Neural cell (in vitro differentiated cells): ENCODE results near the gene SPHK2. TPM values are rescaled to one million over a fixed set of nuclear protein-coding genes. Genes with fewer than 3 reads are reported as not detected.

Source experiments
- H2AFZ ChIP-seq: fragments of 200-600, 300-800 bp; sonication (generic), shearing (Covaris generic); 2 replicates; pipeline ENCODE4 v1.6.0; 2014; ENCODE audit warnings: low read depth, mild to moderate bottlenecking, antibody characterized with exemption, low read length, moderate library complexity
- H3F3A ChIP-seq: fragments of 200-600 bp; shearing (Covaris generic); 2 replicates; pipeline ENCODE4 v1.6.1; 2016; ENCODE audit warnings: mild to moderate bottlenecking, moderate library complexity, mixed read lengths, antibody characterized with exemption, low read length; ENCODE audit not compliant: insufficient read depth, poor library complexity, severe bottlenecking
- H3K27ac ChIP-seq: fragments of 200-600, 300-800 bp; sonication (generic), shearing (Covaris generic); 2 replicates; pipeline ENCODE4 v1.5.1; 2014; ENCODE audit warnings: mild to moderate bottlenecking, low read length, moderate library complexity
- H3K27me3 ChIP-seq: fragments of 300-800, 200-600 bp; sonication (generic), shearing (Covaris generic); 2 replicates; pipeline ENCODE4 v1.6.0; 2014; ENCODE audit warnings: mild to moderate bottlenecking, low read depth, low read length, moderate library complexity; ENCODE audit not compliant: insufficient read depth
- H3K36me3 ChIP-seq: fragments of 300-800, 200-600 bp; sonication (generic), shearing (Covaris generic); 2 replicates; pipeline ENCODE4 v1.5.1; 2014; ENCODE audit warnings: mild to moderate bottlenecking, antibody characterized with exemption, low read length, moderate library complexity; ENCODE audit not compliant: insufficient read depth
- H3K4me2 ChIP-seq: fragments of 300-800, 200-600 bp; sonication (generic), shearing (Covaris generic); 2 replicates; pipeline ENCODE4 v1.6.0; 2014; ENCODE audit warnings: mild to moderate bottlenecking, low read length
- H3K4me3 ChIP-seq: fragments of 300-800, 200-600 bp; sonication (generic), shearing (Covaris generic); 2 replicates; pipeline ENCODE4 v1.5.1; 2014; ENCODE audit warnings: mild to moderate bottlenecking, low read length, moderate library complexity
- H3K79me2 ChIP-seq: fragments of 200-600 bp; shearing (Covaris generic); replicated peaks from 2 replicates; pipeline ENCODE4 v1.6.0; 2014; ENCODE audit warnings: mild to moderate bottlenecking, low read length, moderate library complexity; ENCODE audit not compliant: insufficient read depth
- H3K9ac ChIP-seq: fragments of 300-800, 200-600 bp; sonication (generic), shearing (Covaris generic); 2 replicates; pipeline ENCODE4 v1.6.1; 2016; ENCODE audit warnings: mild to moderate bottlenecking, low read length, mixed read lengths
- H3K9me2 ChIP-seq: fragments of 200-600 bp; shearing (Covaris generic); 2 replicates; pipeline ENCODE4 v1.6.1; 2016; ENCODE audit warnings: mild to moderate bottlenecking, low read length, mixed read lengths; ENCODE audit not compliant: insufficient read depth
- H3K9me3 ChIP-seq: fragments of 200-600, 300-800 bp; sonication (generic), shearing (Covaris generic); 2 replicates; pipeline ENCODE4 v1.6.1; 2016; ENCODE audit warnings: mild to moderate bottlenecking, mixed run types, low read length, moderate library complexity, mixed read lengths
- H4K20me1 ChIP-seq: fragments of 200-600 bp; shearing (Covaris generic); 2 replicates; pipeline ENCODE4 v1.6.1; 2016; ENCODE audit warnings: mild to moderate bottlenecking, mixed run types; ENCODE audit not compliant: insufficient read depth
- EP300 ChIP-seq: fragments of 450-650 bp; conservative IDR thresholded peaks from 2 replicates; pipeline ENCODE4 v1.6.1; 2014; ENCODE audit warnings: antibody characterized with exemption, mild to moderate bottlenecking, moderate library complexity; ENCODE audit not compliant: poor library complexity, severe bottlenecking
- EZH2 ChIP-seq: fragments of 200-600, 300-800 bp; shearing (Covaris generic), sonication (generic); IDR thresholded peaks from 2 replicates; pipeline ENCODE4 v1.6.1; 2014; ENCODE audit warnings: antibody characterized with exemption, low read length, borderline replicate concordance, mild to moderate bottlenecking; ENCODE audit not compliant: insufficient read depth, poor library complexity, severe bottlenecking
- MXI1 ChIP-seq: fragments of 450-650 bp; conservative IDR thresholded peaks from 2 replicates; pipeline ENCODE4 v1.6.1; 2014; ENCODE audit warnings: antibody characterized with exemption, mild to moderate bottlenecking; ENCODE audit not compliant: poor library complexity, severe bottlenecking
- POLR2AphosphoS5 ChIP-seq: IDR thresholded peaks from 2 replicates; pipeline ENCODE4 v1.6.1; 2012
- RAD21 ChIP-seq: fragments of 450-650 bp; conservative IDR thresholded peaks from 2 replicates; pipeline ENCODE4 v1.6.1; 2014; ENCODE audit warnings: antibody characterized with exemption, mild to moderate bottlenecking, moderate library complexity
- SMC3 ChIP-seq: fragments of 450-650 bp; conservative IDR thresholded peaks from 2 replicates; pipeline ENCODE4 v1.6.1; 2014; ENCODE audit warnings: antibody characterized with exemption, mild to moderate bottlenecking, moderate library complexity; ENCODE audit not compliant: poor library complexity
- TAF1 ChIP-seq: IDR thresholded peaks from 2 replicates; pipeline ENCODE4 v1.6.1; 2012; ENCODE audit warnings: low read depth
- polyA plus RNA-seq: library from polyadenylated mRNA; depleted of rRNA; stranded (reverse); fragments of >200 nt; gene quantifications from 2 replicates; pipeline ENCODE4 v1.2.3, GENCODE V29; 2014
- TF ChIP-seq, protein P1 (sequence below): IDR thresholded peaks from 2 replicates; pipeline ENCODE4 v1.6.1; 2012; ENCODE audit warnings: borderline replicate concordance
- TF ChIP-seq, protein P2 (sequence below): fragments of 450-650 bp; IDR thresholded peaks from 2 replicates; pipeline ENCODE4 v1.5.1; 2014; ENCODE audit warnings: antibody characterized with exemption, mild to moderate bottlenecking, moderate library complexity; ENCODE audit not compliant: poor library complexity, severe bottlenecking

SPHK2 gene
- polyA plus RNA-seq, 1 donor from 2014 or later = 22.6 TPM

GRCh38 chr19:48663667-48664066 is 44.4 kb downstream of the SPHK2 start:
- H3K79me2 ChIP-seq = no peaks in the 10 kb centered on the region
- no peak overlapping the region for H3K4me2 ChIP-seq
- no peak overlapping the region for H2AFZ ChIP-seq
- H4K20me1 ChIP-seq = no peaks in the 10 kb centered on the region
- TF ChIP-seq SMC3 (no peak), RAD21 (no peak), MXI1 (no peak), EP300 (no peak)
- no peak overlapping the region for H3K9ac ChIP-seq
- H3K9me2 ChIP-seq = no peaks in the 10 kb centered on the region
- no peaks in the 10 kb centered on the region for H3F3A ChIP-seq
- no peaks in the 10 kb centered on the region for H3K27me3 ChIP-seq
- no peak overlapping the region for H3K4me3 ChIP-seq
- no peaks in the 10 kb centered on the region for H3K9me3 ChIP-seq
- H3K36me3 ChIP-seq = no peaks in the 10 kb centered on the region
- H3K27ac ChIP-seq = no peak overlapping the region

DNA sequence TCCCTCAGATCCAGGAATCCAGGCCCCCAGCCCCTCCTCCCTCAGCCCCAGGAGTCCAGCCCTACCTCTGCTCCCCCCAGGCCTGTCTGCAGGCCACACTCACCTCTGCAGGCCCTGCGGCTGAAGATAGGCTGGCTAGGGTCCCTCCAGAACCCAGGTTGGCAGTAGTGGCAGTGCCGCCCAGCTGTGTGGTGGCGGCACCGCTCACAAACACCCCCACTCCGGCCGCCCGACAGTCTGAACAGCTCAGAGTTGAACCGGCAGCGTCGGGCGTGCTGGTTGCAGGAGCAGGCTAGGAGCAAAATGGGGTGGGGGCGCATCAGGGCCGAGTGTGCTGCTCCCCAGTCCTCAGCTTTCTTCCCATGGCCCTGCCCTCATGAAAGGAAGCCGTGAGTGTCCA is 45.2 kb downstream of the SPHK2 start:
- no peak overlapping the region for H3K27ac ChIP-seq
- no peaks in the 10 kb centered on the region for H3K9me2 ChIP-seq
- no peak overlapping the region for H3K4me2 ChIP-seq
- H3K9ac ChIP-seq = no peak overlapping the region
- TF ChIP-seq MXI1 = no peak
- no peak for TF ChIP-seq POLR2AphosphoS5
- TF ChIP-seq, protein P1, sequence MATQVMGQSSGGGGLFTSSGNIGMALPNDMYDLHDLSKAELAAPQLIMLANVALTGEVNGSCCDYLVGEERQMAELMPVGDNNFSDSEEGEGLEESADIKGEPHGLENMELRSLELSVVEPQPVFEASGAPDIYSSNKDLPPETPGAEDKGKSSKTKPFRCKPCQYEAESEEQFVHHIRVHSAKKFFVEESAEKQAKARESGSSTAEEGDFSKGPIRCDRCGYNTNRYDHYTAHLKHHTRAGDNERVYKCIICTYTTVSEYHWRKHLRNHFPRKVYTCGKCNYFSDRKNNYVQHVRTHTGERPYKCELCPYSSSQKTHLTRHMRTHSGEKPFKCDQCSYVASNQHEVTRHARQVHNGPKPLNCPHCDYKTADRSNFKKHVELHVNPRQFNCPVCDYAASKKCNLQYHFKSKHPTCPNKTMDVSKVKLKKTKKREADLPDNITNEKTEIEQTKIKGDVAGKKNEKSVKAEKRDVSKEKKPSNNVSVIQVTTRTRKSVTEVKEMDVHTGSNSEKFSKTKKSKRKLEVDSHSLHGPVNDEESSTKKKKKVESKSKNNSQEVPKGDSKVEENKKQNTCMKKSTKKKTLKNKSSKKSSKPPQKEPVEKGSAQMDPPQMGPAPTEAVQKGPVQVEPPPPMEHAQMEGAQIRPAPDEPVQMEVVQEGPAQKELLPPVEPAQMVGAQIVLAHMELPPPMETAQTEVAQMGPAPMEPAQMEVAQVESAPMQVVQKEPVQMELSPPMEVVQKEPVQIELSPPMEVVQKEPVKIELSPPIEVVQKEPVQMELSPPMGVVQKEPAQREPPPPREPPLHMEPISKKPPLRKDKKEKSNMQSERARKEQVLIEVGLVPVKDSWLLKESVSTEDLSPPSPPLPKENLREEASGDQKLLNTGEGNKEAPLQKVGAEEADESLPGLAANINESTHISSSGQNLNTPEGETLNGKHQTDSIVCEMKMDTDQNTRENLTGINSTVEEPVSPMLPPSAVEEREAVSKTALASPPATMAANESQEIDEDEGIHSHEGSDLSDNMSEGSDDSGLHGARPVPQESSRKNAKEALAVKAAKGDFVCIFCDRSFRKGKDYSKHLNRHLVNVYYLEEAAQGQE = no peak
- TF ChIP-seq SMC3 = no peak
- TF ChIP-seq, protein P2, sequence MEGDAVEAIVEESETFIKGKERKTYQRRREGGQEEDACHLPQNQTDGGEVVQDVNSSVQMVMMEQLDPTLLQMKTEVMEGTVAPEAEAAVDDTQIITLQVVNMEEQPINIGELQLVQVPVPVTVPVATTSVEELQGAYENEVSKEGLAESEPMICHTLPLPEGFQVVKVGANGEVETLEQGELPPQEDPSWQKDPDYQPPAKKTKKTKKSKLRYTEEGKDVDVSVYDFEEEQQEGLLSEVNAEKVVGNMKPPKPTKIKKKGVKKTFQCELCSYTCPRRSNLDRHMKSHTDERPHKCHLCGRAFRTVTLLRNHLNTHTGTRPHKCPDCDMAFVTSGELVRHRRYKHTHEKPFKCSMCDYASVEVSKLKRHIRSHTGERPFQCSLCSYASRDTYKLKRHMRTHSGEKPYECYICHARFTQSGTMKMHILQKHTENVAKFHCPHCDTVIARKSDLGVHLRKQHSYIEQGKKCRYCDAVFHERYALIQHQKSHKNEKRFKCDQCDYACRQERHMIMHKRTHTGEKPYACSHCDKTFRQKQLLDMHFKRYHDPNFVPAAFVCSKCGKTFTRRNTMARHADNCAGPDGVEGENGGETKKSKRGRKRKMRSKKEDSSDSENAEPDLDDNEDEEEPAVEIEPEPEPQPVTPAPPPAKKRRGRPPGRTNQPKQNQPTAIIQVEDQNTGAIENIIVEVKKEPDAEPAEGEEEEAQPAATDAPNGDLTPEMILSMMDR = no peak
- TF ChIP-seq EP300 = no peak
- no peak for TF ChIP-seq EZH2
- no peak for TF ChIP-seq TAF1
- TF ChIP-seq RAD21 = no peak
- no peaks in the 10 kb centered on the region for H3F3A ChIP-seq
- no peak overlapping the region for H2AFZ ChIP-seq
- H3K79me2 ChIP-seq = no peaks in the 10 kb centered on the region
- H3K4me3 ChIP-seq = no peak overlapping the region
- H4K20me1 ChIP-seq = no peaks in the 10 kb centered on the region
- no peaks in the 10 kb centered on the region for H3K36me3 ChIP-seq
- H3K9me3 ChIP-seq = no peaks in the 10 kb centered on the region
- H3K27me3 ChIP-seq = no peaks in the 10 kb centered on the region

DNA sequence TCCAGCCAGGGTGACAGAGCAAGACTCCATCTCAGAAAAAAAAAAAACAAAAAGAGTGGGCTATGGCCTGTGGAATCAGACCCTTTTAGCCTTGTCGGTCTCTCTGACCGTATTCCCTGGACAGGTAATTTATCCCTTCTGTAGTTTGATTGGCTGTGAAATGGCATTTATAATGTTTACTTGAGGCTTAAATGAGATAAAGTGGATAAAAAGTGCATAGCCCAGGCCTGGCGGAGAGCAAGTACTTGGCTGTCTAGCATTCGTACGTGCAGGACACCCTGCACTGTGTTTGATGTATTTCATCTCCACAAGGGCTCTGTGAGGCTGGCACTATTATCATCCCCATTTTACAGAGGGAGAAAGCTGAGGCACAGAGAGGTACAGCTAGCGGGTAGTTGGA is 46.5 kb downstream of the SPHK2 start:
- Histone ChIP-seq H3K9me2 (no peaks in the 10 kb centered on the region), H3K9ac (no peak overlapping the region), H3K4me3 (no peak overlapping the region), H3F3A (no peaks in the 10 kb centered on the region), H3K9me3 (no peaks in the 10 kb centered on the region), H4K20me1 (no peaks in the 10 kb centered on the region), H3K27ac (no peak overlapping the region), H3K4me2 (no peak overlapping the region), H3K27me3 (no peaks in the 10 kb centered on the region), H2AFZ (no peak overlapping the region), H3K79me2 (no peaks in the 10 kb centered on the region), H3K36me3 (no peaks in the 10 kb centered on the region)
- TF ChIP-seq SMC3 (no peak), TAF1 (no peak), POLR2AphosphoS5 (no peak), EP300 (no peak)
- TF ChIP-seq, protein P2 = no peak
